Measurements from ENCODE around the gene MACROD2.

Gene MACROD2

GRCh38 chr20:15075586-15075985 lies 1080.3 kb downstream of the MACROD2 start:
- no peak for TF ChIP-seq CTCF (IDR thresholded peaks at IDR 0.05; ENCODE audit: insufficient read depth, missing control alignments)
- DNase-seq (ENCODE audit: insufficient read length, low spot score) (no peak), FAIRE-seq (no peak)

GRCh38 chr20:15076785-15077184 lies 1081.5 kb downstream of the MACROD2 start:
- no peak for FAIRE-seq
- DNase-seq (ENCODE audit: insufficient read length, low spot score), result no peak
- TF ChIP-seq CTCF (IDR thresholded peaks at IDR 0.05; ENCODE audit: insufficient read depth, missing control alignments), result no peak

GRCh38 chr20:15077733-15078250 lies 1082.5 kb downstream of the MACROD2 start:
- TF ChIP-seq CTCF (IDR thresholded peaks at IDR 0.05; ENCODE audit: insufficient read depth, missing control alignments), result no peak
- DNase-seq (ENCODE audit: insufficient read length, low spot score), result no peak
- FAIRE-seq, result no peak

GRCh38 chr20:15079594-15080340 lies 1084.5 kb downstream of the MACROD2 start:
- TF ChIP-seq CTCF (IDR thresholded peaks at IDR 0.05; ENCODE audit: insufficient read depth, missing control alignments), result no peak
- no peak for DNase-seq (ENCODE audit: insufficient read length, low spot score)
- no peak for FAIRE-seq

- no peak for TF ChIP-seq CTCF (IDR thresholded peaks at IDR 0.05; ENCODE audit: insufficient read depth, missing control alignments)
- DNase-seq (ENCODE audit: insufficient read length, low spot score) (no peak), FAIRE-seq (no peak)
Observed at GRCh38 chr20:15081261-15081660, 1085.9 kb downstream of the MACROD2 start.

- no peak for FAIRE-seq
- DNase-seq (ENCODE audit: insufficient read length, low spot score), result no peak
- no peak for TF ChIP-seq CTCF (IDR thresholded peaks at IDR 0.05; ENCODE audit: insufficient read depth, missing control alignments)
Observed at GRCh38 chr20:15091421-15092037, 1096.2 kb downstream of the MACROD2 start.

GRCh38 chr20:15098351-15098750 lies 1103.0 kb downstream of the MACROD2 start:
- FAIRE-seq (no peak), DNase-seq (ENCODE audit: insufficient read length, low spot score) (no peak)
- no peak for TF ChIP-seq CTCF (IDR thresholded peaks at IDR 0.05; ENCODE audit: insufficient read depth, missing control alignments)

All from D721Med (cell line).